ENCODE data around the gene HOXA4. TPM values are rescaled to one million over a fixed set of nuclear protein-coding genes. Genes with fewer than 3 reads are reported as not detected.
A peak's percentile ranks its signal among the peaks of the same experiment; 100 is the strongest.

The HOXA4 gene
- total RNA-seq, 1 donor from 2014 or later, result 10.0 TPM

GRCh38 chr7:27124902-27125689 is 5.5 kb downstream of the HOXA4 start:
- no peak for DNase-seq (ENCODE audit: low spot score)
- ATAC-seq, result no peak
- intact Hi-C loops (cut with DNase I), result no loop called here

GRCh38 chr7:27124096-27124901 is 6.3 kb downstream of the HOXA4 start:
- ATAC-seq (peak; percentile 6), DNase-seq (ENCODE audit: low spot score) (peak; percentile 61)
- intact Hi-C loops (cut with DNase I), result no loop called here

GRCh38 chr7:27123477-27124053 is 7.0 kb downstream of the HOXA4 start:
- intact Hi-C loops (cut with DNase I), result no loop called here
- DNase-seq (ENCODE audit: low spot score), result peak; percentile 56
- peak; percentile 4 for ATAC-seq

GRCh38 chr7:27123007-27123476 is 7.5 kb downstream of the HOXA4 start:
- ATAC-seq (peak; percentile 68), DNase-seq (ENCODE audit: low spot score) (peak; percentile 54)
- intact Hi-C loops (cut with DNase I), result no loop called here

- intact Hi-C loops (cut with DNase I), result no loop called here
- peak; percentile 59 for DNase-seq (ENCODE audit: low spot score)
- peak; percentile 48 for ATAC-seq
These were observed 8.3 kb downstream of the HOXA4 start for GRCh38 chr7:27122077-27122910.

- DNase-seq (ENCODE audit: low spot score) (no peak), ATAC-seq (no peak)
- intact Hi-C loops (cut with DNase I), result no loop called here
These were observed 8.9 kb downstream of the HOXA4 start for GRCh38 chr7:27121684-27122076.

GRCh38 chr7:27119412-27119911 is 11.1 kb downstream of the HOXA4 start:
- ATAC-seq, result no peak
- intact Hi-C loops (cut with DNase I), result no loop called here
- no peak for DNase-seq (ENCODE audit: low spot score)

- no peak for DNase-seq (ENCODE audit: low spot score)
- ATAC-seq, result no peak
- intact Hi-C loops (cut with DNase I), result no loop called here
These were observed 12.0 kb downstream of the HOXA4 start for GRCh38 chr7:27118580-27118979.

GRCh38 chr7:27117887-27118491 is 12.6 kb downstream of the HOXA4 start:
- ATAC-seq, result no peak

GRCh38 chr7:27116962-27117886 is 13.3 kb downstream of the HOXA4 start:
- no peak for DNase-seq (ENCODE audit: low spot score)
- intact Hi-C loops (cut with DNase I), result no loop called here
- ATAC-seq, result peak; percentile 11

More at GRCh38 chr7:27117887-27118491, 12.6 kb downstream of the HOXA4 start:
- intact Hi-C loops (cut with DNase I), result no loop called here
- DNase-seq (ENCODE audit: low spot score), result no peak

GRCh38 chr7:27116031-27116961 is 14.3 kb downstream of the HOXA4 start:
- DNase-seq (ENCODE audit: low spot score) (peak; percentile 64), ATAC-seq (no peak)
- intact Hi-C loops (cut with DNase I), result no loop called here

- intact Hi-C loops (cut with DNase I), result no loop called here
- DNase-seq (ENCODE audit: low spot score) (peak; percentile 66), ATAC-seq (no peak)
These were observed 15.1 kb downstream of the HOXA4 start for GRCh38 chr7:27115221-27116026.

GRCh38 chr7:27114881-27115220 is 15.7 kb downstream of the HOXA4 start:
- no peak for ATAC-seq
- intact Hi-C loops (cut with DNase I), result no loop called here
- no peak for DNase-seq (ENCODE audit: low spot score)

- peak; percentile 79 for DNase-seq (ENCODE audit: low spot score)
- intact Hi-C loops (cut with DNase I), result no loop called here
- ATAC-seq, result peak; percentile 55
These were observed 16.4 kb downstream of the HOXA4 start for GRCh38 chr7:27113991-27114769.
